ENCODE data around the gene PIH1D2. TPM values are rescaled to one million over a fixed set of nuclear protein-coding genes. Genes with fewer than 3 reads are reported as not detected.

Gene PIH1D2
- total and polyA plus RNA-seq, 2 of the 4 experiments (the other 2 are of a cell fraction): 1.1 TPM

DNA sequence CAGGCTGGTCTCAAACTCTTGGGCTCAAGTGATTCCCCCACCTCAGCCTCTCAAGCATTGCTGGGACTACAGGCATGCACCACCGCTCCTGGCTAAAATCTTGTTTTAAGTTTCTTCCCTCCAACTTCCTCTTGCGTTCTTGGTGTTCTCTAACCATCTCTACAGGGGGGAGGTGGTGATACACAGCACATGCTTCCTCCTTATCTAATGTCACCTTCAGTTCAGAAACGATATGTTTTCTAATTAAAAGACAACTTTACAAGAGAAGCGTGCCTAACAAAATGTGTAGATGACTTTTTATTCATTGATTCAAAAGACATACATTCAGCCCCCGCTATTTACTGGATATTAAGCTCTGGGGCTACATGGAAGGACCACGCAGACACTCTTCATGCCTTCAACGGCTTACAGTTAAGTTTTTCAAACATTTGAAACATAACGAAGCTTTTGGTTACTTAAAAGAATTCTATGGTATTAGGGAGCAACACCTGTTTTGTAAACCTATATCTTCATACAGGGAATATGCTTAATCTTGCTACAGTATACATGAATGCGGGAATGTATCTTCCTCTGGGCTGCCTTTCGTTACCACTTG, 49.5 kb downstream of the PIH1D2 start:
- dilution Hi-C loops (cut with HindIII; ENCODE audit: low sequenced_read_pairs, unreplicated experiment) (no loop called here), intact Hi-C loops (cut with micrococcal nuclease) (no loop called here), in situ Hi-C loops (cut with MboI; ENCODE audit: low sequenced_read_pairs) (no loop called here)
- no peaks in the 10 kb centered on the region for H3K9me3 ChIP-seq (ENCODE audit: control insufficient read depth, insufficient read depth, low read length)
- peak overlapping the region; percentile 69; the same call in 1 of the 2 replicates for H3K14ac ChIP-seq (replicated peaks; ENCODE audit: low read depth, low read length)
- no peaks in the 10 kb centered on the region for H3K27me3 ChIP-seq (ENCODE audit: control insufficient read depth, insufficient read depth, low read length)
- H3K9me1 ChIP-seq (ENCODE audit: insufficient read depth, low read length): no peaks in the 10 kb centered on the region; the same call in none of the 2 replicates
- peak overlapping the region; percentile 70 for H3K4me3 ChIP-seq (ENCODE audit: insufficient read depth, low read depth, low read length)
- peak overlapping the region; percentile 88; the same call in 1 of the 2 replicates for H3K27ac ChIP-seq (ENCODE audit: insufficient read depth, low read length)
- DNase-seq (no peak), ATAC-seq (ENCODE audit: low read depth) (no peak)
- H4K20me1 ChIP-seq (ENCODE audit: insufficient read depth, low read length): no peaks in the 10 kb centered on the region
- peak overlapping the region; percentile 79 for H3K9ac ChIP-seq (ENCODE audit: low read depth, low read length)
- H2AK5ac ChIP-seq (ENCODE audit: low read depth, low read length): peak overlapping the region; percentile 73; the same call in 1 of the 2 replicates
- H2AFZ ChIP-seq (replicated peaks; ENCODE audit: low read length, poor library complexity): peak overlapping the region; percentile 99
- POLR2A ChIA-PET (ENCODE audit: unreplicated experiment): no interaction called here
- H2BK5ac ChIP-seq (ENCODE audit: low read depth, low read length, poor library complexity, severe bottlenecking): no peak overlapping the region
- WGBS, 2 experiments (ENCODE audit: extremely low coverage in 2 of 2, insufficient read length in 1 of 2): no CpG with 5 or more reads among the region's 10 CpGs
- H4K5ac ChIP-seq (ENCODE audit: low read depth, low read length): peak overlapping the region; percentile 79
- H3K4me2 ChIP-seq (ENCODE audit: low read depth, low read length): peak overlapping the region; percentile 93
- peak overlapping the region; percentile 24; the same call in 1 of the 2 replicates for H2BK120ac ChIP-seq (ENCODE audit: low read depth, low read length)
- peak overlapping the region; percentile 36; the same call in 1 of the 2 replicates for H3K23ac ChIP-seq (ENCODE audit: low read depth, low read length)
- CTCF ChIA-PET: no interaction called here
- peaks cover 8% of the 10 kb centered on the region for H3K36me3 ChIP-seq (ENCODE audit: control insufficient read depth, insufficient read depth, low read length)
- no peak overlapping the region for H3K18ac ChIP-seq (ENCODE audit: low read depth, low read length)
- no TSS peak for BruUV-seq (replicated peaks)
- TF ChIP-seq CHD1 (IDR thresholded peaks at IDR 0.05; ENCODE audit: low read depth, low read length) (no peak), FOS (IDR thresholded peaks at IDR 0.05; ENCODE audit: low read depth, low read length) (no peak), SMC3 (IDR thresholded peaks at IDR 0.05; ENCODE audit: low read depth, low read length) (no peak), RAD21 (IDR thresholded peaks at IDR 0.05; ENCODE audit: low read length) (no peak), BHLHE40 (IDR thresholded peaks at IDR 0.05; ENCODE audit: low read depth, low read length) (no peak), RCOR1 (IDR thresholded peaks at IDR 0.05; ENCODE audit: insufficient replicate concordance, low read length) (no peak), CTCF (conservative IDR thresholded peaks at IDR 0.05; ENCODE audit: low read depth, low read length) (no peak), MAFK (IDR thresholded peaks at IDR 0.05; ENCODE audit: low read depth, low read length) (no peak), RFX5 (IDR thresholded peaks at IDR 0.05; ENCODE audit: low read depth, low read length) (no peak), USF2 (IDR thresholded peaks at IDR 0.05; ENCODE audit: low read depth, low read length) (no peak), NFE2L2 (IDR thresholded peaks at IDR 0.05; ENCODE audit: low read depth, low read length) (no peak), MAZ (IDR thresholded peaks at IDR 0.05; ENCODE audit: borderline replicate concordance, low read depth, low read length) (no peak), CEBPB (IDR thresholded peaks at IDR 0.05; ENCODE audit: low read depth, low read length) (no peak), POLR2A (IDR thresholded peaks at IDR 0.05; ENCODE audit: low read depth, low read length) (no peak)
- peak overlapping the region; percentile 49; the same call in 1 of the 3 replicates for H2BK15ac ChIP-seq (ENCODE audit: low read depth, low read length)
- H3K4ac ChIP-seq (ENCODE audit: low read depth, low read length): peak overlapping the region; percentile 94
- H3K4me1 ChIP-seq (ENCODE audit: control insufficient read depth, insufficient read depth, low read length): no peaks in the 10 kb centered on the region
- peak overlapping the region; percentile 1; the same call in 1 of the 2 replicates for H2BK20ac ChIP-seq (ENCODE audit: low read depth, low read length)
- H4K91ac ChIP-seq (ENCODE audit: insufficient read depth, low read depth, low read length): peak overlapping the region; percentile 91; the same call in 1 of the 2 replicates
- H4K8ac ChIP-seq (ENCODE audit: low read depth in 2 of 2, low read length in 2 of 2): peak overlapping the region; percentile 49 to 98
- H3K79me1 ChIP-seq (ENCODE audit: low read depth in 1 of 2, low read length in 2 of 2): peaks cover 8 to 20% of the 10 kb centered on the region in 2 experiments; a peak in 3 of 4 replicates
- H3K56ac ChIP-seq (ENCODE audit: extremely low read depth, insufficient read depth, low read length): peak overlapping the region; percentile 40; the same call in 1 of the 2 replicates
- no peak overlapping the region for H2AK9ac ChIP-seq (replicated peaks; ENCODE audit: low read depth, low read length, poor library complexity)
